WERI-Rb-1 (cell line): ENCODE results near the gene RASAL2.

Source experiments
- DNase-seq: peaks from one replicate; pipeline ENCODE4 v3.0.0-alpha.2; 2020
- H3K27ac ChIP-seq: fragments of 250-450 bp; sonication (Bioruptor Pico); 2 replicates; pipeline ENCODE4 v1.5.1; 2020; ENCODE audit warnings: mild to moderate bottlenecking, moderate library complexity
- H3K27me3 ChIP-seq: fragments of 250-450 bp; sonication (Bioruptor Pico); 2 replicates; pipeline ENCODE4 v1.5.1; 2021; ENCODE audit warnings: mild to moderate bottlenecking, low read depth, moderate library complexity; ENCODE audit not compliant: insufficient read depth, severe bottlenecking
- H3K36me3 ChIP-seq: fragments of 250-450 bp; sonication (Bioruptor Pico); 2 replicates; pipeline ENCODE4 v1.5.1; 2020; ENCODE audit warnings: mild to moderate bottlenecking, moderate library complexity
- H3K4me3 ChIP-seq: 2 replicates; pipeline ENCODE4 v1.5.1; 2011; ENCODE audit warnings: low read depth, mild to moderate bottlenecking, control low read depth, low read length
- H3K9me3 ChIP-seq: fragments of 250-450 bp; sonication (Bioruptor Pico); 2 replicates; pipeline ENCODE4 v1.5.1; 2021; ENCODE audit warnings: mild to moderate bottlenecking, moderate library complexity; ENCODE audit not compliant: severe bottlenecking
- CTCF ChIP-seq: IDR thresholded peaks from 2 replicates; pipeline ENCODE4 v1.5.1; 2011; ENCODE audit warnings: low read depth, mild to moderate bottlenecking, control low read depth, inconsistent platforms, low read length

RASAL2 gene

GRCh38 chr1:178126741-178127185 lies 32.9 kb downstream of the RASAL2 start:
- Histone ChIP-seq H3K27ac (no peak overlapping the region), H3K27me3 (no peaks in the 10 kb centered on the region), H3K4me3 (no peak overlapping the region), H3K36me3 (no peaks in the 10 kb centered on the region), H3K9me3 (no peaks in the 10 kb centered on the region)
- no peak for DNase-seq
- no peak for TF ChIP-seq CTCF

- DNase-seq = no peak
- H3K9me3 ChIP-seq = no peaks in the 10 kb centered on the region
- TF ChIP-seq CTCF = no peak
- H3K4me3 ChIP-seq = no peak overlapping the region
- H3K36me3 ChIP-seq = no peaks in the 10 kb centered on the region
- no peaks in the 10 kb centered on the region for H3K27me3 ChIP-seq
- no peak overlapping the region for H3K27ac ChIP-seq
These were observed 33.7 kb downstream of the RASAL2 start for GRCh38 chr1:178127482-178128191.

DNA sequence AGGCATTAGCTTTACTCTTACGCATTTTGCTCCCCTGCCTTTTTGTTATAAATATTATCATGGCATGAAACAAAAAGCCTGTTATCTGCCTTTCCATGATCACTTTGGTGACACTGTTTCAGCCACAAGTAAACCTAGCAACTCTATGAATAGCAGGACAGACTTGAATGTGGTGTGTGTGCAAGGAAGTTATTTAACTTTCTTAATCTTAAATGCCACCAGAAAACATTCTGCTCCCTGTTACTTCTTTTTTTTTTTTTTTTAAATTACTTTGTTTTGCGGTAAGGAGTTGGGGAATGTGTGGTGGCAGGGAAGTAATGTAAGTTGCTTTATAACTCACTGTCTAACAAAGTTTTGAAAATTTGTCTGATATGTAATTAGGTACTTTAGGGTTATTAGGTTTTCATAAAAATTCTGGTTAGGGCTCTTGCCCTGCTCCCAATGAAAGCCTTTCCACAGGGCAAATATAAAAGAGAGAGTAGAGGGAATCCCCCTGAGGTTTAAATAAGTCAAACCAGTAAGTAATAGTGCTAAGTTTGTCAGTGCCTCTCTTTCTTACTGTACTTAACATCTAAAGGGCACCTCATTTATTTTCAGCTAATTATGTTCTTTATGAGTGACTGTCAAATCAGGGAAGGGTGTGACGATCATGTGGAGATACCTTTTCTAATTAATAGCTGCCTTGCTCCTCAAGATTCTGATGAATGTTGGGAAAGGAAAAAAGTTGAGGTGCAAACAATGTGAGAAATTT lies 39.5 kb downstream of the RASAL2 start:
- no peaks in the 10 kb centered on the region for H3K27me3 ChIP-seq
- H3K36me3 ChIP-seq = no peaks in the 10 kb centered on the region
- H3K4me3 ChIP-seq = no peak overlapping the region
- no peak for TF ChIP-seq CTCF
- H3K27ac ChIP-seq = no peak overlapping the region
- no peak for DNase-seq
- H3K9me3 ChIP-seq = no peaks in the 10 kb centered on the region

DNA sequence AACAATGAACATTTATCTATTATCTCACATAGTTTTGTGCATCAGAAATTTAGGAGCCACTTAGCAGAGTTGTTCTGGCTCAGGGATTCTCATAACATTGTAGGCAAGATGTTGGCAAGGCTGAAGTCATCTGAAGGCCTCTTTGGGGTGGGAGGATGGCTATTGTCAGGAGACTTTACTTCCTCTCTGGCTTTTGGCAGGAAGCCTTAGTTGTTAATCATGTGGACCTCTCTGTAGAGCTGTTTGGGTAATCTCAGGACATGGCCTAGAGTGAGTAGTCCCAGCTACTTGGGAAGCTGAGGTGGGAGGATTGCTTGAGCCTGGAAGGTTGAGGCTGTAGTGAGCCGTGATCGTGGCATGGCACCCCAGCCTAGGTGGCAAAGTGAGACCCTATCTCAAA lies 40.2 kb downstream of the RASAL2 start:
- Histone ChIP-seq H3K36me3 (no peaks in the 10 kb centered on the region), H3K27me3 (no peaks in the 10 kb centered on the region), H3K27ac (no peak overlapping the region), H3K4me3 (no peak overlapping the region), H3K9me3 (no peaks in the 10 kb centered on the region)
- DNase-seq = no peak
- no peak for TF ChIP-seq CTCF

GRCh38 chr1:178137238-178137637 lies 43.3 kb downstream of the RASAL2 start:
- no peaks in the 10 kb centered on the region for H3K9me3 ChIP-seq
- no peak overlapping the region for H3K27ac ChIP-seq
- no peaks in the 10 kb centered on the region for H3K27me3 ChIP-seq
- no peaks in the 10 kb centered on the region for H3K36me3 ChIP-seq
- no peak for DNase-seq
- no peak for TF ChIP-seq CTCF
- H3K4me3 ChIP-seq = no peak overlapping the region
